Stimulated activated CD8-positive, alpha-beta memory T cell treated with anti-CD3 and anti-CD28 coated beads, Interleukin-12 subunit alpha, Interleukin-12 subunit beta, amount 100 ng/mL, for 4 hours (primary cell): ENCODE data around the gene THSD7B.
"Not testable (repeated sequence)": the region's sequence is repeated elsewhere in the genome, so short reads cannot be mapped to it uniquely, and the experiment has no call there.

Experiments
- DNase-seq: peaks from one replicate; pipeline ENCODE4 v3.0.0-alpha.2; 2020; ENCODE audit warnings: low read depth

Gene THSD7B

GRCh38 chr2:136765256-136766072 is at the start of gene THSD7B:
TSS of gene THSD7B (plus strand) at chr2:136765545. CDS start at chr2:136882179, 116,634 bp downstream.
- DNase-seq, result no peak

GRCh38 chr2:136718273-136718672 is 47.1 kb upstream of the THSD7B start:
- no peak for DNase-seq

GRCh38 chr2:136727973-136728699 is 37.2 kb upstream of the THSD7B start:
- no peak for DNase-seq

- DNase-seq, result no peak
Observed at GRCh38 chr2:136736236-136736635, 29.1 kb upstream of the THSD7B start.

GRCh38 chr2:136738044-136738443 is 27.3 kb upstream of the THSD7B start:
- no peak for DNase-seq

- DNase-seq, result no peak
Observed at GRCh38 chr2:136741471-136741870, 23.9 kb upstream of the THSD7B start.

- DNase-seq, result no peak
Observed at GRCh38 chr2:136750065-136750464, 15.3 kb upstream of the THSD7B start.

- no peak for DNase-seq
Observed at GRCh38 chr2:136751406-136751805, 13.9 kb upstream of the THSD7B start.

GRCh38 chr2:136758504-136758903 is 6.8 kb upstream of the THSD7B start:
- not testable (repeated sequence) for DNase-seq

GRCh38 chr2:136764452-136765255 is 691 bp upstream of the THSD7B start:
- DNase-seq, result no peak

- DNase-seq, result no peak
Observed at GRCh38 chr2:136766073-136766404, 694 bp downstream of the THSD7B start.

- no peak for DNase-seq
Observed at GRCh38 chr2:136767030-136767429, 1.7 kb downstream of the THSD7B start.

- DNase-seq, result no peak
Observed at GRCh38 chr2:136769871-136770270, 4.5 kb downstream of the THSD7B start.

- DNase-seq, result no peak
Observed at GRCh38 chr2:136770384-136770783, 5.0 kb downstream of the THSD7B start.

- no peak for DNase-seq
Observed at GRCh38 chr2:136777391-136777790, 12.0 kb downstream of the THSD7B start.

- DNase-seq, result no peak
Observed at GRCh38 chr2:136783856-136784255, 18.5 kb downstream of the THSD7B start.

- no peak for DNase-seq
Observed at GRCh38 chr2:136785215-136785614, 19.9 kb downstream of the THSD7B start.

- no peak for DNase-seq
Observed at GRCh38 chr2:136787970-136788369, 22.6 kb downstream of the THSD7B start.

- no peak for DNase-seq
Observed at GRCh38 chr2:136796339-136796738, 31.0 kb downstream of the THSD7B start.

- DNase-seq, result no peak
Observed at GRCh38 chr2:136798766-136799165, 33.4 kb downstream of the THSD7B start.

GRCh38 chr2:136801661-136802060 is 36.3 kb downstream of the THSD7B start:
- no peak for DNase-seq

GRCh38 chr2:136809998-136810397 is 44.7 kb downstream of the THSD7B start:
- no peak for DNase-seq

- no peak for DNase-seq
Observed at GRCh38 chr2:136818839-136819238, 53.5 kb downstream of the THSD7B start.
